Activated CD8-positive, alpha-beta T cell treated with anti-CD3 and anti-CD28 coated beads for 36 hours (primary cell): Measurements from ENCODE around the gene MAPK4. TPM values are rescaled to one million over a fixed set of nuclear protein-coding genes. Genes with fewer than 3 reads are reported as not detected.

Experiments used
- ATAC-seq: fragments of 200-7000 bp; cut with Tn5 transposase; one replicate; pipeline ENCODE4 v1.10.0; 2021; ENCODE audit warnings: mild to moderate bottlenecking, moderate library complexity
- CTCF ChIA-PET: fragments of 350-600 bp; sonication (Branson Sonifier 250); formaldehyde crosslinking; loops from one replicate; lab custom pipeline; 2021; ENCODE audit warnings: antibody characterized with exemption; lab: Charles Lee
- POLR2A ChIA-PET: fragments of 350-600 bp; sonication (Branson Sonifier 250); formaldehyde crosslinking; loops from one replicate; lab custom pipeline; 2021; ENCODE audit warnings: antibody characterized with exemption; lab: Charles Lee
- DNase-seq: peaks from one replicate; pipeline ENCODE4 v3.0.0-alpha.2; 2020
- H3K27ac Mint-ChIP-seq: one replicate; pipeline ENCODE4 v1.8.0; 2021; ENCODE audit warnings: mild to moderate bottlenecking, mixed read lengths
- H3K27me3 Mint-ChIP-seq: one replicate; pipeline ENCODE4 v1.8.0; 2021; ENCODE audit warnings: mixed read lengths
- H3K36me3 Mint-ChIP-seq: one replicate; pipeline ENCODE4 v1.8.0; 2021; ENCODE audit warnings: low read depth, mixed read lengths
- H3K4me1 Mint-ChIP-seq: one replicate; pipeline ENCODE4 v1.8.0; 2021; ENCODE audit warnings: low read depth, mixed read lengths
- H3K4me3 Mint-ChIP-seq: one replicate; pipeline ENCODE4 v1.8.0; 2021; ENCODE audit warnings: mild to moderate bottlenecking, moderate library complexity, mixed read lengths
- H3K9me3 Mint-ChIP-seq: one replicate; pipeline ENCODE4 v1.8.0; 2021; ENCODE audit warnings: mixed read lengths
- CTCF ChIP-seq: fragments of 200-600 bp; IDR thresholded peaks from one replicate; pipeline ENCODE4 v1.8.0; 2022; ENCODE audit warnings: antibody characterized with exemption, mild to moderate bottlenecking
- intact Hi-C: fragments of 100-400 bp; cut with micrococcal nuclease; formaldehyde crosslinking; loops from one replicate; pipeline ENCODE4 v1.10.0; 2022
- total RNA-seq, 2 experiments: library from RNA; stranded (reverse); gene quantifications; one replicate each; pipeline ENCODE4 v1.2.3, GENCODE V29; 2021

The MAPK4 gene
- total RNA-seq, 2 experiments from 2014 or later: not detected

- H3K36me3 Mint-ChIP-seq: no peaks in the 10 kb centered on the region
- no peak for DNase-seq
- H3K9me3 Mint-ChIP-seq: no peaks in the 10 kb centered on the region
- H3K4me3 Mint-ChIP-seq: no peak overlapping the region
- TF ChIP-seq CTCF: no peak
- H3K4me1 Mint-ChIP-seq: no peaks in the 10 kb centered on the region
- H3K27ac Mint-ChIP-seq: no peak overlapping the region
- ChIA-PET POLR2A (no interaction called here), CTCF (no interaction called here)
- no peak for ATAC-seq
- intact Hi-C loops: no loop called here
- H3K27me3 Mint-ChIP-seq: peaks cover 4% of the 10 kb centered on the region
Observed at GRCh38 chr18:50638016-50638883, 78.4 kb downstream of the MAPK4 start.

- DNase-seq (no peak), ATAC-seq (no peak)
- no peaks in the 10 kb centered on the region for H3K9me3 Mint-ChIP-seq
- POLR2A ChIA-PET: no interaction called here
- CTCF ChIA-PET: no interaction called here
- H3K27me3 Mint-ChIP-seq: peaks cover 4% of the 10 kb centered on the region
- H3K27ac Mint-ChIP-seq: no peak overlapping the region
- no peak overlapping the region for H3K4me3 Mint-ChIP-seq
- no peaks in the 10 kb centered on the region for H3K36me3 Mint-ChIP-seq
- no peaks in the 10 kb centered on the region for H3K4me1 Mint-ChIP-seq
- TF ChIP-seq CTCF: no peak
- intact Hi-C loops: no loop called here
Observed at GRCh38 chr18:50638884-50639420, 79.1 kb downstream of the MAPK4 start.

GRCh38 chr18:50639711-50640110, 79.8 kb downstream of the MAPK4 start:
- intact Hi-C loops: no loop called here
- no peak overlapping the region for H3K27ac Mint-ChIP-seq
- no peaks in the 10 kb centered on the region for H3K4me1 Mint-ChIP-seq
- H3K9me3 Mint-ChIP-seq: no peaks in the 10 kb centered on the region
- TF ChIP-seq CTCF: no peak
- ATAC-seq (no peak), DNase-seq (no peak)
- no peaks in the 10 kb centered on the region for H3K36me3 Mint-ChIP-seq
- H3K27me3 Mint-ChIP-seq: peaks cover 4% of the 10 kb centered on the region
- no peak overlapping the region for H3K4me3 Mint-ChIP-seq
- CTCF ChIA-PET: no interaction called here
- POLR2A ChIA-PET: no interaction called here

DNA sequence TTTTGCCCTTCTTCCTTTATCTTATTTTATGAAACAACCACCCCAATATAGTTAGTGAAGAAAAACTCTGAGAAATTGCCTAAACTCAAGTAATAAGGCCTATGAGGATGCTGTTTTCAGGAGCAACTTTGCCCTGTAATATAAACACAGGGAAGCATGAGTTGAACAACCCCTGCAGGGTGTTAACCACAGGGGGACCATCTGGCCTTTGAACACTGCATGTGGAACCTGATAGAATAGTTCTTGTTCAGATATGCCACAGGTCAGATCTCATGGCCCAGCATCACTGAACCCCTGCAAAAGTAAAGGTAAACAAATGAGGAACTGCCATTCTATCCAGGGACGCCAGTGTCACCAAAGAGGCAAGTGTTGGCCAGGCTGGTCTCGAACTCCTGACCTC, 82.6 kb downstream of the MAPK4 start:
- ATAC-seq: no peak
- POLR2A ChIA-PET: no interaction called here
- CTCF ChIA-PET: no interaction called here
- no peaks in the 10 kb centered on the region for H3K36me3 Mint-ChIP-seq
- intact Hi-C loops: no loop called here
- H3K4me1 Mint-ChIP-seq: no peaks in the 10 kb centered on the region
- H3K27ac Mint-ChIP-seq: no peak overlapping the region
- no peak overlapping the region for H3K4me3 Mint-ChIP-seq
- no peaks in the 10 kb centered on the region for H3K9me3 Mint-ChIP-seq
- no peak for DNase-seq
- TF ChIP-seq CTCF: no peak
- H3K27me3 Mint-ChIP-seq: no peaks in the 10 kb centered on the region

GRCh38 chr18:50644146-50644545, 84.3 kb downstream of the MAPK4 start:
- no peak for TF ChIP-seq CTCF
- Mint-ChIP-seq H3K27me3 (no peaks in the 10 kb centered on the region), H3K4me1 (no peaks in the 10 kb centered on the region), H3K36me3 (no peaks in the 10 kb centered on the region), H3K4me3 (no peak overlapping the region), H3K9me3 (no peaks in the 10 kb centered on the region), H3K27ac (no peak overlapping the region)
- DNase-seq (no peak), ATAC-seq (no peak)
- ChIA-PET CTCF (no interaction called here), POLR2A (interaction anchor here (0.7 kb wide), 1 partner anchor 100 kb away, joined by 3 read pairs; no protein-coding TSS in a partner anchor)
- intact Hi-C loops: no loop called here
